B cell (primary cell): ENCODE results near the gene ERCC4. TPM values are rescaled to one million over a fixed set of nuclear protein-coding genes. Genes with fewer than 3 reads are reported as not detected.
A peak's percentile ranks its signal among the peaks of the same experiment; 100 is the strongest.
"Not testable (repeated sequence)": the region's sequence is repeated elsewhere in the genome, so short reads cannot be mapped to it uniquely, and the experiment has no call there.

Source experiments
- ATAC-seq: fragments of 200-7000 bp; cut with Tn5 transposase; one replicate; pipeline ENCODE4 v1.10.0; 2021; ENCODE audit warnings: low read depth, mild to moderate bottlenecking, moderate number of reproducible peaks, moderate library complexity
- CTCF ChIA-PET: fragments of 350-600 bp; sonication (Branson Sonifier 250); formaldehyde crosslinking; loops from one replicate; lab custom pipeline; 2021; ENCODE audit warnings: antibody characterized with exemption, inconsistent platforms; lab: Charles Lee
- POLR2A ChIA-PET: fragments of 350-600 bp; sonication (Branson Sonifier 250); formaldehyde crosslinking; loops from one replicate; lab custom pipeline; 2021; ENCODE audit warnings: antibody characterized with exemption; lab: Charles Lee
- DNase-seq: peaks from one replicate; pipeline ENCODE4 v3.0.0; 2013
- H2AFZ ChIP-seq: 2 replicates; pipeline ENCODE4 v1.6.1; 2012; ENCODE audit warnings: mild to moderate bottlenecking, low read depth, low read length; ENCODE audit not compliant: insufficient read depth, poor library complexity, severe bottlenecking
- H3K27ac ChIP-seq, 2 donors: 1 replicate in 1 of 2; 2 replicates in 1 of 2; pipeline ENCODE4 v1.5.1; 2012 to 2013; ENCODE audit warnings: low read length in 2 of 2, mild to moderate bottlenecking in 2 of 2, moderate library complexity in 1 of 2
- H3K27me3 ChIP-seq, 4 experiments: fragments of 200-600 bp in 1 of 4; sonication (generic) in 1 of 4; replicated peaks in 1 of 4; 1 replicate in 2 of 4; 2 replicates in 2 of 4; pipeline versions ENCODE4 v1.6.1 to v1.7.0; 2013 to 2016; ENCODE audit warnings: low read length in 3 of 4, mild to moderate bottlenecking in 2 of 4, mixed read lengths in 1 of 4, moderate library complexity in 1 of 4; ENCODE audit not compliant: insufficient read depth in 4 of 4, control insufficient read depth in 3 of 4; ENCODE audit errors: control extremely low read depth in 1 of 4
- H3K36me3 ChIP-seq, 2 experiments: replicated peaks in 1 of 2; 1 replicate in 1 of 2; 2 replicates in 1 of 2; pipeline versions ENCODE4 v1.6.1 to v1.7.1; 2013; ENCODE audit warnings: low read length in 1 of 2; ENCODE audit not compliant: insufficient read depth in 2 of 2, control insufficient read depth in 1 of 2; ENCODE audit errors: control extremely low read depth in 1 of 2, extremely low read depth in 1 of 2
- H3K4me1 ChIP-seq, 2 donors: fragments of 200-600 bp in 1 of 2; sonication (generic) in 1 of 2; 1 replicate in 1 of 2; 2 replicates in 1 of 2; pipeline versions ENCODE4 v1.5.1 to v1.6.1; 2013 to 2017; ENCODE audit warnings: low read length in 2 of 2; ENCODE audit not compliant: control insufficient read depth in 2 of 2, insufficient read depth in 2 of 2
- H3K4me2 ChIP-seq: replicated peaks from 2 replicates; pipeline ENCODE3; 2012; ENCODE audit warnings: mild to moderate bottlenecking, low read depth, low read length; ENCODE audit not compliant: poor library complexity, severe bottlenecking
- H3K4me3 ChIP-seq, 5 experiments: fragments of 200-600 bp in 1 of 5; sonication (generic) in 1 of 5; 1 replicate in 3 of 5; 2 replicates in 2 of 5; pipeline versions ENCODE4 v1.5.1 to v1.7.0; 2011 to 2016; ENCODE audit warnings: low read length in 4 of 5, mild to moderate bottlenecking in 4 of 5, low read depth in 2 of 5, control low read depth in 1 of 5, moderate library complexity in 1 of 5; ENCODE audit not compliant: insufficient read depth in 1 of 5; ENCODE audit errors: control extremely low read depth in 1 of 5, extremely low read depth in 1 of 5
- H3K79me2 ChIP-seq: fragments of 200-600 bp; sonication (generic); one replicate; pipeline ENCODE4 v1.6.0; 2016; ENCODE audit warnings: low read length; ENCODE audit not compliant: control insufficient read depth, insufficient read depth
- H3K9ac ChIP-seq: fragments of 200-600 bp; sonication (generic); 2 replicates; pipeline ENCODE4 v1.6.1; 2017; ENCODE audit warnings: mild to moderate bottlenecking, low read length, moderate library complexity
- H3K9me3 ChIP-seq, 3 donors: one replicate each; pipeline versions ENCODE4 v1.6.1 to v1.7.1; 2013; ENCODE audit warnings: low read length in 2 of 3; ENCODE audit not compliant: control insufficient read depth in 2 of 3, insufficient read depth in 1 of 3; ENCODE audit errors: control extremely low read depth in 1 of 3
- H4K20me1 ChIP-seq: 2 replicates; pipeline ENCODE4 v1.6.0; 2012; ENCODE audit warnings: mild to moderate bottlenecking, low read length; ENCODE audit not compliant: insufficient read depth, control insufficient read depth, poor library complexity, severe bottlenecking
- H3K27ac Mint-ChIP-seq: one replicate; pipeline ENCODE4 v1.8.0; 2021; ENCODE audit warnings: mixed read lengths
- H3K27me3 Mint-ChIP-seq: one replicate; pipeline ENCODE4 v1.8.0; 2021; ENCODE audit warnings: mixed read lengths
- H3K4me1 Mint-ChIP-seq: one replicate; pipeline ENCODE4 v1.8.0; 2021; ENCODE audit warnings: mixed read lengths
- H3K4me3 Mint-ChIP-seq: one replicate; pipeline ENCODE4 v1.8.0; 2021; ENCODE audit warnings: mixed read lengths
- H3K9me3 Mint-ChIP-seq: one replicate; pipeline ENCODE4 v1.8.0; 2022; ENCODE audit warnings: mixed read lengths; ENCODE audit not compliant: insufficient read depth
- EZH2 ChIP-seq: IDR thresholded peaks from 2 replicates; pipeline ENCODE4 v1.6.1; 2012; ENCODE audit warnings: borderline replicate concordance, low read depth, mild to moderate bottlenecking, moderate library complexity, low read length; ENCODE audit not compliant: insufficient read depth, poor library complexity, severe bottlenecking
- WGBS: methylation state at CpG from one replicate; pipeline ENCODE4 v1.1.5; 2013; ENCODE audit warnings: missing lambda C conversion rate; ENCODE audit not compliant: insufficient coverage; 5-methylcytosine and 5-hydroxymethylcytosine counted together
- intact Hi-C: fragments of 100-400 bp; cut with micrococcal nuclease; formaldehyde crosslinking; loops from one replicate; pipeline ENCODE4 v1.10.0; 2022
- polyA plus RNA-seq: library from polyadenylated mRNA; depleted of rRNA; stranded (reverse); fragments of >200 nt; gene quantifications from 2 replicates; pipeline ENCODE4 v1.2.3, GENCODE V29; 2012
- total RNA-seq, 2 donors: library from RNA; stranded (reverse); fragments of 120-200 nt in 1 of 2; gene quantifications; 1 replicate in 1 of 2; 2 replicates in 1 of 2; pipeline versions ENCODE4 v1.2.3 to v1.2.4, GENCODE V29; 2013 to 2022
- TF ChIP-seq, protein P1 (sequence below): fragments of 200-600 bp; IDR thresholded peaks from one replicate; pipeline ENCODE4 v1.8.0; 2022; ENCODE audit warnings: antibody characterized with exemption, mild to moderate bottlenecking

Gene ERCC4
- total and polyA plus RNA-seq, 2 donors (not counting 1 experiment from before 2014, with no cell fraction given), result 1.0 to 11.9 TPM

DNA sequence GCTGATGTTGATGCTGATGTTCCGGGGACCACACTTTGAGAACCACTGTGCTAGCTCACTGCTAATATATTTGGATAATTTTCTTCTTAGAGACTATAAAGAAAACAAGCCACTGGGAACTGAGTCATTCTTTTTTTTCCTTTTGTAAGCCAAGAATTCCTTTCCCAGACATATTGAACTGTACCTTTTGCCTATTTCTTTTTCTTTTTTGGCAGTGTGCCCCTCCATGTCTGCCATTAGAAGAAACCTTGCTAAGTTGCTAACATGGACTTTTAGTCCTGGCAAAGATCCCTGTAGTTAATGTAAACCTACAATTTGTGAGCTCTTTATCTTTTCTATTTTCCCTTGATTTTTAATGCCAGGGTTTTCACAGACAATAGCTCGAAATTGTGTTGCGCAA is 17.3 kb upstream of the ERCC4 start:
- CTCF ChIA-PET, result no interaction called here
- intact Hi-C loops, result no loop called here
- ATAC-seq, result no peak

DNA sequence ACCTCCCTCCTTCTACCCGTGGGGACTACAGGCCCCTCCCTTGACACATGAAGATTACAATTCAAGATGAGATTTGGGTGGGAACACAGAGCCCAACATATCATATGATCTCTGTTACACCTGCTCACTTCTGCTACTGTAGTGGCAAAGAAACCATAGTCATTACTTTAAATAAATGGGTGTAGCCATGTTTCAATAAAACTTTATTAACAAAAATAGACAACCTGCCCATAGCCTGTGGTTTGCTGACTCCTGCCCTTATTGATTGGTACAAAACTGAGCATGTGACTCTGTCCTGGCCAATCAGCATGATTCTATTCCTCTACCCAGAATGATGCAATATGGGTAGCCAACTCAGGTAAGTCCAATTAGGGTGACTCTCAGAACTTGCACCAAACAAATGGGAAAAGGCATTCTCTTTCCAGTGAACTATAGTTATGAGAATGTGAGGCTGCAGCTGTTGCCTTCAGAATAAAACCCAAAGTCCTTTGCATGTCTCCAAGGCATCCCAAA is 15.7 kb upstream of the ERCC4 start:
- no CpG with 5 or more reads among the region's 1 CpG for WGBS
- Mint-ChIP-seq H3K27me3 (peaks cover 46% of the 10 kb centered on the region), H3K9me3 (peaks cover 2% of the 10 kb centered on the region), H3K27ac (no peak overlapping the region), H3K4me3 (no peak overlapping the region), H3K4me1 (peaks cover 7% of the 10 kb centered on the region)
- TF ChIP-seq EZH2, result no peak
- TF ChIP-seq, protein P1, sequence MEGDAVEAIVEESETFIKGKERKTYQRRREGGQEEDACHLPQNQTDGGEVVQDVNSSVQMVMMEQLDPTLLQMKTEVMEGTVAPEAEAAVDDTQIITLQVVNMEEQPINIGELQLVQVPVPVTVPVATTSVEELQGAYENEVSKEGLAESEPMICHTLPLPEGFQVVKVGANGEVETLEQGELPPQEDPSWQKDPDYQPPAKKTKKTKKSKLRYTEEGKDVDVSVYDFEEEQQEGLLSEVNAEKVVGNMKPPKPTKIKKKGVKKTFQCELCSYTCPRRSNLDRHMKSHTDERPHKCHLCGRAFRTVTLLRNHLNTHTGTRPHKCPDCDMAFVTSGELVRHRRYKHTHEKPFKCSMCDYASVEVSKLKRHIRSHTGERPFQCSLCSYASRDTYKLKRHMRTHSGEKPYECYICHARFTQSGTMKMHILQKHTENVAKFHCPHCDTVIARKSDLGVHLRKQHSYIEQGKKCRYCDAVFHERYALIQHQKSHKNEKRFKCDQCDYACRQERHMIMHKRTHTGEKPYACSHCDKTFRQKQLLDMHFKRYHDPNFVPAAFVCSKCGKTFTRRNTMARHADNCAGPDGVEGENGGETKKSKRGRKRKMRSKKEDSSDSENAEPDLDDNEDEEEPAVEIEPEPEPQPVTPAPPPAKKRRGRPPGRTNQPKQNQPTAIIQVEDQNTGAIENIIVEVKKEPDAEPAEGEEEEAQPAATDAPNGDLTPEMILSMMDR, result no peak
- ATAC-seq (no peak), DNase-seq (no peak)
- Histone ChIP-seq H3K27me3 (peaks cover 0 to 7% (median 5%) of the 10 kb centered on the region in 4 experiments), H3K4me3 (no peak overlapping the region), H3K9ac (no peak overlapping the region), H3K4me1 (peaks cover 6 to 11% of the 10 kb centered on the region in 2 donors), H3K36me3 (no peaks in the 10 kb centered on the region), H3K9me3 (peaks cover 0 to 5% (median 0%) of the 10 kb centered on the region in 3 donors), H3K27ac (no peak overlapping the region), H2AFZ (no peak overlapping the region), H4K20me1 (no peaks in the 10 kb centered on the region), H3K4me2 (no peak overlapping the region), H3K79me2 (no peaks in the 10 kb centered on the region)
- CTCF ChIA-PET, result no interaction called here
- intact Hi-C loops, result no loop called here
- POLR2A ChIA-PET, result no interaction called here

More for the DNA sequence above, 17.3 kb upstream of the ERCC4 start:
- TF ChIP-seq EZH2, result no peak
- TF ChIP-seq, protein P1, result no peak
- H3K4me1 ChIP-seq, result peaks cover 6 to 11% of the 10 kb centered on the region in 2 donors
- no peaks in the 10 kb centered on the region for H3K9me3 Mint-ChIP-seq
- POLR2A ChIA-PET, result no interaction called here
- no peak overlapping the region for H2AFZ ChIP-seq
- no peak overlapping the region for H3K9ac ChIP-seq
- H3K27me3 ChIP-seq, result peaks cover 0 to 2% (median under 1%) of the 10 kb centered on the region in 4 experiments
- H3K4me1 Mint-ChIP-seq, result peaks cover 7% of the 10 kb centered on the region
- no peak overlapping the region for H3K27ac ChIP-seq
- no peak for DNase-seq
- H3K4me2 ChIP-seq, result no peak overlapping the region
- peaks cover 43% of the 10 kb centered on the region for H3K27me3 Mint-ChIP-seq
- peaks cover 0 to 5% (median 0%) of the 10 kb centered on the region in 3 donors for H3K9me3 ChIP-seq
- H3K4me3 Mint-ChIP-seq, result no peak overlapping the region
- no peak overlapping the region for H3K27ac Mint-ChIP-seq
- no peak overlapping the region for H3K4me3 ChIP-seq
- H3K36me3 ChIP-seq, result no peaks in the 10 kb centered on the region
- H3K79me2 ChIP-seq, result no peaks in the 10 kb centered on the region
- no CpG with 5 or more reads among the region's 3 CpGs for WGBS
- no peaks in the 10 kb centered on the region for H4K20me1 ChIP-seq

DNA sequence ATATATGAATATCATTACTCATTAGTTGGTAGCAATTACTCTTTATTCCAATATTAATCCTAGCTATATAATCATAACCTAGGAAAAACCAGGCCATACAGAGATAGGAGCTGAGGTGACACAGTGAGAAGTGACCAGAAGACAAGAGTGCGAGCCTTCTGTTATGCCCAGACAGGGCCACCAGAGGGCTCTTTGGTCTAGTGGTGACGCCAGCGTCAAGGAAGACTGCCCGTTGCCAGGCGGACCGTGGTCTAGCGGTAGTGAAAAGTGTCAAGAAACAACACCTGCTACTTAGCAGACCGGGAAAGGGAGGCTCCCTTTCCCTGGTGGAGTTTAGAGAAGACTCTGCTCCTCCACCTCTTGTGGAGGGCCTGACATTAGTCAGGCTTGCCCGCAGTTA is 15.1 kb upstream of the ERCC4 start:
- peaks cover 6 to 11% of the 10 kb centered on the region in 2 donors for H3K4me1 ChIP-seq
- WGBS, result 42% methylated on average over 7 of the region's 9 CpGs
- ATAC-seq, H3K27me3 ChIP-seq, H3K4me1 Mint-ChIP-seq, H3K9me3 ChIP-seq, H3K79me2 ChIP-seq, H3K9ac ChIP-seq, H3K36me3 ChIP-seq, H4K20me1 ChIP-seq, H2AFZ ChIP-seq, H3K27ac Mint-ChIP-seq, H3K9me3 Mint-ChIP-seq, H3K4me3 ChIP-seq, H3K27ac ChIP-seq, H3K4me2 ChIP-seq, intact Hi-C loops, H3K4me3 Mint-ChIP-seq, POLR2A ChIA-PET, CTCF ChIA-PET: not testable (repeated sequence)
- peaks cover 46% of the 10 kb centered on the region for H3K27me3 Mint-ChIP-seq
- peak; percentile 54 for DNase-seq
